Measurements from ENCODE around the gene MIPOL1.
A peak's percentile ranks its signal among the peaks of the same experiment; 100 is the strongest.
"Not testable (repeated sequence)": the region's sequence is repeated elsewhere in the genome, so short reads cannot be mapped to it uniquely, and the experiment has no call there.

Gene MIPOL1

DNA sequence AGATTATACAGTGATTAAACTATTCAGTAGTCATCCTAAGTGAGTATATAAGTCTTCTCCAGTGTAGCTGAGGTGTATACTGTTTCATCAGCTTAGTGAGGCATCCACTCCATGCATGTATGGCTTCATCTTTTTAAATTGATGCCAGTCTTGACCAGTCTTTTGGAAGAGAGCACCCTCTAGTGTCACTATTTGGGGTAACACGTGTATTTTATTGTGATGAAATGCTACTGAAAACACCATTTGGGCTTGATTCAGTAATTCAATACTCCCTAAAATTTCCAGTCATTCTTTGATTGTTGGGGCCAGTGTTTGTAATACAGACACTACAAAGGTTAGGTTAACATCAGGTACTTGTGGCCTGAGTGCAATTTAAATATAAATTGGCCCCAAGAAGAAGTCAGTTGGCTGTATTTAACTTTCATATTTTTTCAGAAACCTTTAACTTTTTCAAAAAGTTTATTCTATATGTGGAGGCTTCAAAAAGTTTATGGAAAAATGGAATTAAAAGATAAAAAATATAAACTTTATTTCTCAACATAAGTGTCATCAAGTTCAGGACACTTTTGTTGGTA lies 35.3 kb downstream of the MIPOL1 start:
- peak; percentile 19 to 23 for DNase-seq (ENCODE audit: low spot score in 2 of 2)
- in situ Hi-C loops (cut with MboI; ENCODE audit: low sequenced_read_pairs): loop anchor here (10.0 kb wide), 1 partner anchor 642 kb away; no protein-coding TSS in a partner anchor
- no peaks in the 10 kb centered on the region for H3K27me3 ChIP-seq (ENCODE audit: low read depth)
- no peaks in the 10 kb centered on the region for H3K9me3 ChIP-seq
- no peaks in the 10 kb centered on the region for H3K36me3 ChIP-seq (replicated peaks)
- H3K4me3 ChIP-seq: no peak overlapping the region
- no peaks in the 10 kb centered on the region for H3K4me1 ChIP-seq

DNA sequence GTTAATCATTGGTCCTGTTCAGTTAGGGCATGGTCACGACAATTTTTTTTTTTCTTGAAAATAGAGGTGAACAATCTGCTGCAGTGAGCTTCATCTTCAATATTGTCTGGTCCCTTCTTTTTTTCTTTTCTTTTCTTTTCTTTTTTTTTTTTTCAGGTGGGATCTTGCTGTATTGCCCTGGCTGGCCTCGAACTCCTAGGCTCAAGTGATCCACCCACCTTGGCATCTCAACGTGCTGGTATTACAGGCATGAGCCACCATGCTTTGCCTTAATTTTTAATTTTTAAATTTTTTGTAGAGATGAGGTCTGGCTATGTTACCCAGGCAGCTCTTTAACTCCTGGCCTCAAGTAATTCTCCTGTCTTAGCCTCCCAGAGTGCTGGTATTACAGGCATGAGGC lies 36.5 kb downstream of the MIPOL1 start:
- DNase-seq (ENCODE audit: low spot score in 2 of 2): no peak
- H3K4me1 ChIP-seq: no peaks in the 10 kb centered on the region
- no peaks in the 10 kb centered on the region for H3K9me3 ChIP-seq
- no peak overlapping the region for H3K4me3 ChIP-seq
- H3K36me3 ChIP-seq (replicated peaks): no peaks in the 10 kb centered on the region
- H3K27me3 ChIP-seq (ENCODE audit: low read depth): no peaks in the 10 kb centered on the region
- in situ Hi-C loops (cut with MboI; ENCODE audit: low sequenced_read_pairs): loop anchor here (10.0 kb wide), 1 partner anchor 641 kb away; no protein-coding TSS in a partner anchor

DNA sequence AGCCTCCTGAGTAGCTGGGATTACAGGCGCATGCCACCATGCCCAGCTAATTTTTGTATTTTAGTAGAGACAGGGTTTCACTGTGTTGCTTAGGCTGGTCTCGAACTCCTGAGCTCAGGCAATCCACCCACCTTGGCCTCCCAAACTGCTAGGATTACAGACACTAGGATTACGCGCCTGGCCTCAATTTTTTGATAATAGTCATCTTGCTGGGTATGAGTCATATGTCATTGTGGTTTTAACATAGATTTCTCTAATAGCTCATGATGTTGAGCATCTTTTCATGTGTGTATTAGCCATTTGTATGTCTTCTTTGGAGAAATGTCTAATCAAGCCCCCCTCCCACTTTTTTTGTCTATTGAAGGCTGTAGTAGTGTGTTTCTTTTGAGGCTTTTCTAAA lies 38.3 kb downstream of the MIPOL1 start:
- DNase-seq (ENCODE audit: low spot score in 2 of 2); H3K36me3 ChIP-seq (replicated peaks); H3K4me3 ChIP-seq; H3K27me3 ChIP-seq (ENCODE audit: low read depth); H3K9me3 ChIP-seq; H3K4me1 ChIP-seq: not testable (repeated sequence)
- in situ Hi-C loops (cut with MboI; ENCODE audit: low sequenced_read_pairs): loop anchor here (10.0 kb wide), 1 partner anchor 639 kb away; no protein-coding TSS in a partner anchor

DNA sequence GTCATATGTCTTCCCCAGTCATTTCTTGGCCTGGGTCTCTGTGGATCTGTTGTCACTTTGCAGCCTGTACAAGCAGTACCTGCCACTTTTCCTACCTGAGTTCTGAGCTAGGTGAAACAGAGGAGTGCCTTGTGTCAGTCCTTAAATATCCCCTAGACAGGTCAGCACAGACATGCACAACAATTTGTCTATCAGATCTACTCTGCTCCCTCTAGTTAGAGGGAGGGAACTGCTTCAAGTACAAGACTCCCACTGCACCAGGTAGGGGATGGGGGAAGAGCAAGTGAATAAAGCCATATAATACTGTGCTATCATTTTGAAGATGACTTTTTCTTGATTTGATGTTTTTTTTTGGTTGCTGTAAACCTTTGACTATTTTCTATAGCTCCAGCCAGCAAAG lies 39.4 kb downstream of the MIPOL1 start:
- H3K9me3 ChIP-seq: no peaks in the 10 kb centered on the region
- no peak for DNase-seq (ENCODE audit: low spot score in 2 of 2)
- no peak overlapping the region for H3K4me3 ChIP-seq
- in situ Hi-C loops (cut with MboI; ENCODE audit: low sequenced_read_pairs): loop anchor here (10.0 kb wide), 1 partner anchor 638 kb away; no protein-coding TSS in a partner anchor
- H3K36me3 ChIP-seq (replicated peaks): no peaks in the 10 kb centered on the region
- no peaks in the 10 kb centered on the region for H3K27me3 ChIP-seq (ENCODE audit: low read depth)
- no peaks in the 10 kb centered on the region for H3K4me1 ChIP-seq

DNA sequence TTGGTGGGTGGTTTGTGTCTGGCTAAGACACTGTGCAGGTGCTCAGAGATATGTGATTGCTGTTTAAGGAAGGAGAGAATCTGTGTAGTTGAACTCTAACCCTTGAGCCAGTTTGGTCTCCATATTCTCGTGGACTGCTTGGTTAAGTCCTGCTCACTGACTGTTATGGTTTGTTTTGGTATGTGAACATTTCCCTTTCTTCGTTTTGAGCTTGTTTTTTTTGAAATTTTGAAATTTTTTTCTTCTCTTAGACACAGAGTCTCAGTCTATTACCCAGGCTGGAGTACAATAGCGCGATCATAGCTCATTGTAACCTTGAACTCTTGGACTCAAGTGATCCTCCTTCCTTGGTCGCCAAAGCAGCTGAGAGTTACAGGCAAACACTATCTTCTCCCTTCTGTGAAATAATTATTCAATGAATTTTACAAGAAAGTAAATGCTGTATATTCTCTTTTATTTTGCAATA lies 40.0 kb downstream of the MIPOL1 start:
- no peak for DNase-seq (ENCODE audit: low spot score in 2 of 2)
- Histone ChIP-seq H3K4me3 (no peak overlapping the region), H3K9me3 (no peaks in the 10 kb centered on the region), H3K27me3 (ENCODE audit: low read depth) (no peaks in the 10 kb centered on the region), H3K36me3 (replicated peaks) (no peaks in the 10 kb centered on the region), H3K4me1 (no peaks in the 10 kb centered on the region)
- in situ Hi-C loops (cut with MboI; ENCODE audit: low sequenced_read_pairs): loop anchor here (10.0 kb wide), 1 partner anchor 637 kb away; no protein-coding TSS in a partner anchor

DNA sequence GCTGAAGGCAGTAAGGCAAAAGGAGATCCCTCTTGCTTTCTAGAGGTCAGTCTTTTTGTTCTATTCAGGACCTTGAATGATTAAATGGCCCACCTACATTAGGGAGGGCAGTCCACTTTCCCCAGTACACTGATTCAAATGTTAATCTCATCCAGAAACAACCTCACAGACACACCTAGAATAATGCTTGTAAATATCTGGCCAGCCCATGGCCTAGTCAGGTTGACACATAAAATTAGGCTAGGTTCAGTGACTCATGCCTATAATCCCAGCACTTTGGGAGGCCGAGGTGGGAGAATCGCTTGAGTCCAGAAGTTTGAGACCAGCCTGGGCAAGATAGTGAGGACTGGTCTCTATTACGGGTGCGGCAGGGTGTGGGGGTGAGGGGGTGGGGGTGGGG lies 43.5 kb downstream of the MIPOL1 start:
- no peaks in the 10 kb centered on the region for H3K4me1 ChIP-seq
- DNase-seq (ENCODE audit: low spot score in 2 of 2): peak in 1 of 2 experiments; percentile 9
- H3K36me3 ChIP-seq (replicated peaks): no peaks in the 10 kb centered on the region
- no peaks in the 10 kb centered on the region for H3K27me3 ChIP-seq (ENCODE audit: low read depth)
- no peaks in the 10 kb centered on the region for H3K9me3 ChIP-seq
- in situ Hi-C loops (cut with MboI; ENCODE audit: low sequenced_read_pairs): no loop called here
- no peak overlapping the region for H3K4me3 ChIP-seq

DNA sequence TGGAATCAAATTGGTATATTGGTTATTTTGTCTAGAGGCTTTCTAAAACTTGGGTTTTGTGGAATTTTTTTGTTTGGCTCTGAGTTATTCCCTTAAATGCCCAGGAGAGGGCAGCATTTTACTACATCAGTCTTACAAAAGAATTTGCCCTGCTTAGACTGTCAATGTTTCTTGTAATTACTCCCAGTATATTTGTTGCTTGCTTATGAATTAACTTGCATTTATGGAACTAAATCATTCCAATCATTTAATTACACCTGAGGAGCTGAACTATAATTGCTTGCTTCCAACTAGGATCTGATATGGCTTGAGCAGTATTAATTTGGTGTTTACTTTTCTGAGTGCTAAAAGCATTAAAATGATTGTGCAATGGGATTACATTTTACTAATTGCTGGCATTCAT lies 48.7 kb downstream of the MIPOL1 start:
- H3K4me3 ChIP-seq: no peak overlapping the region
- H3K4me1 ChIP-seq: no peaks in the 10 kb centered on the region
- no peaks in the 10 kb centered on the region for H3K27me3 ChIP-seq (ENCODE audit: low read depth)
- H3K9me3 ChIP-seq: no peaks in the 10 kb centered on the region
- no peaks in the 10 kb centered on the region for H3K36me3 ChIP-seq (replicated peaks)
- in situ Hi-C loops (cut with MboI; ENCODE audit: low sequenced_read_pairs): no loop called here
- peak in 1 of 2 experiments; percentile 48 for DNase-seq (ENCODE audit: low spot score in 2 of 2)

DNA sequence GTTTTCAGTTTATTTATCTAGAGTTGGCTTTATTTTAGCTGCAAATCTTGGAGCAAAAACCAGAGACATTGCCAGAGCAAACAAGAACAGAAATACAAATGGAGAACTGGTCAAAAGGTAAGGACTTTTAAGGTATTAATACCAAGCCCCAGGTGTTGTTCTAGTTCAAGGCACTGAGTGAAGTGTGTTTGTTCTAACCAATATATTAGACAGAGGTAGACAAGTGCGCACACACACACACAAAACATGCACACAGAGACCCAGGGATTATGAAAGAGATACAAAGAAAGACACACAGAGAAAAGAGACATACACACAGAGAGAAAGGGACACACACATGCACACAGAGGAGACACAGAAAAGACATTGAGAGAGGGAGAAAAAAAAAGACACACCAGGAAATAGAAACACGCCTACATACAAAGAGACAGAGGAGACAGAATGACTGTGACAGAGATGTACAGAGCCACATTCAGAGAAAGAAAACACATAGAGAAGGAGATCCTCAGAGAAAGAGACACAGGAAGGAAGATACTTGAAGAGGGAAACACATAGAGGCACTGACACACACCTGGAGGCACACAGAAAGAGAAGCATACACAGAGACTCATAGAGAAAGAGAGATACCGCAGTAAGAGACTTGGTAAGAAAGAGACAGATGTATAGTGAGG lies 50.2 kb downstream of the MIPOL1 start:
- Histone ChIP-seq H3K36me3 (replicated peaks) (no peaks in the 10 kb centered on the region), H3K9me3 (no peaks in the 10 kb centered on the region), H3K4me1 (no peaks in the 10 kb centered on the region), H3K4me3 (no peak overlapping the region), H3K27me3 (ENCODE audit: low read depth) (peaks cover 1% of the 10 kb centered on the region; the same call in 1 of the 2 replicates)
- in situ Hi-C loops (cut with MboI; ENCODE audit: low sequenced_read_pairs): no loop called here
- DNase-seq (ENCODE audit: low spot score in 2 of 2): no peak

DNA sequence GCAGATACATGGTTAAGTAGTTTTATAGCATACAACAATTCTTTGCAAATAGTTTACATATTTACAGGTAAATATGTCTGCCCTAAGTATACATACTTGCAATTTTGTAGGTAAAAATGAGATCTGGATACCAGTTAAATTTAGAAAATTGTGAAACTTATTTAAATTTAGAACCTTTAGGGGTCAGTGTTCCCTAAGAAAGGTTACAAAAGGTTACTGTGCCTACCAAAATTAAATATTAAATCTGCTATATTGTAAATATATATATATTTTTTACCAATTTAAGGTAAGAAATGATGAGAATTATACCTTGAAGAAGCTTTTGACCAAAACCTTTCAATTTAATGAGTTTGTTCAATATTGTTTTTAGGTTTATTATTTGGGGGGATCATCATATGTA lies 54.0 kb downstream of the MIPOL1 start:
- Histone ChIP-seq H3K4me1 (no peaks in the 10 kb centered on the region), H3K9me3 (no peaks in the 10 kb centered on the region), H3K4me3 (no peak overlapping the region), H3K27me3 (ENCODE audit: low read depth) (peaks cover 2% of the 10 kb centered on the region; the same call in 1 of the 2 replicates), H3K36me3 (replicated peaks) (no peaks in the 10 kb centered on the region)
- in situ Hi-C loops (cut with MboI; ENCODE audit: low sequenced_read_pairs): loop anchor here (10.0 kb wide), 1 partner anchor 333 kb away; no protein-coding TSS in a partner anchor
- no peak for DNase-seq (ENCODE audit: low spot score in 2 of 2)

DNA sequence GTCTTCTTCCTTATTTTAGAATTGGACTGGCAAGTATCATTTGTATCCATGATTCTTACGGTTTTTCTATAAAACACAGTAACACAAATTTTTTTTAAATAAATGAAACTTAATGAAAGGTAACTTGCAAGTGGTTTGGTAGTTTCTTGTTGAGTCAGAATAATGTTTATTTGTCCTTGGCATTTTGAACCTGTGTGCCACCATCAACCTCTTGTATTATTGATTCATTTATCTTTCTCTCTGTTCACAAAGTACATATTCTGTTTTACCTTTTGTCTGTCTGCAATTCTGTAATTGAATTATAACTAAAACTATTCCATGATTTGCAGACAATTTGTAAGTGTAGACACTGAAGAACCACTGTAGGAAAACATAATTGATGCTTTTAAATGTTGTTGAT lies 54.7 kb downstream of the MIPOL1 start:
- Histone ChIP-seq H3K4me3 (no peak overlapping the region), H3K36me3 (replicated peaks) (no peaks in the 10 kb centered on the region), H3K27me3 (ENCODE audit: low read depth) (peaks cover 2% of the 10 kb centered on the region; the same call in 1 of the 2 replicates), H3K4me1 (no peaks in the 10 kb centered on the region), H3K9me3 (no peaks in the 10 kb centered on the region)
- in situ Hi-C loops (cut with MboI; ENCODE audit: low sequenced_read_pairs): loop anchor here (10.0 kb wide), 1 partner anchor 332 kb away; no protein-coding TSS in a partner anchor
- no peak for DNase-seq (ENCODE audit: low spot score in 2 of 2)

DNA sequence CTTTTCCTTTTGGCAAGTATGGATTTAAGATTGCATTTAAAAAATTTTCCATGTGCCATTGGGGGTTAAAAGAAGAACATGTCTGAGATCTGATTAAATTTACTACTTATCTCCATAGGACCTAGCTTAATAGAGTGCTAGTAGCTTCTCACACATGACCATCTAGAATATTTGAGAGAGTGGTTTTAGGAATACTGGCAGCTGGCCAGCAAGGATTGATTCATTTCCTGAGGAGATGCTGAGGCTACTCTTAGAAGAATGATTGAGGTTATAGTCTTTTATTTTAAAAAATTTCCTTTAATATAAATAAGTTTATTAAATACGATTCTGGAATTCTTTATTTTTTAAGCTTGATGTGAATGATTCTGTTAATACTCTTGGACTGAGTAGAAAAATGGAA lies 56.2 kb downstream of the MIPOL1 start:
- Histone ChIP-seq H3K9me3 (no peaks in the 10 kb centered on the region), H3K36me3 (replicated peaks) (no peaks in the 10 kb centered on the region), H3K27me3 (ENCODE audit: low read depth) (peaks cover 2% of the 10 kb centered on the region; the same call in 1 of the 2 replicates), H3K4me3 (no peak overlapping the region), H3K4me1 (no peaks in the 10 kb centered on the region)
- no peak for DNase-seq (ENCODE audit: low spot score in 2 of 2)
- in situ Hi-C loops (cut with MboI; ENCODE audit: low sequenced_read_pairs): loop anchor here (10.0 kb wide), 1 partner anchor 331 kb away; no protein-coding TSS in a partner anchor

DNA sequence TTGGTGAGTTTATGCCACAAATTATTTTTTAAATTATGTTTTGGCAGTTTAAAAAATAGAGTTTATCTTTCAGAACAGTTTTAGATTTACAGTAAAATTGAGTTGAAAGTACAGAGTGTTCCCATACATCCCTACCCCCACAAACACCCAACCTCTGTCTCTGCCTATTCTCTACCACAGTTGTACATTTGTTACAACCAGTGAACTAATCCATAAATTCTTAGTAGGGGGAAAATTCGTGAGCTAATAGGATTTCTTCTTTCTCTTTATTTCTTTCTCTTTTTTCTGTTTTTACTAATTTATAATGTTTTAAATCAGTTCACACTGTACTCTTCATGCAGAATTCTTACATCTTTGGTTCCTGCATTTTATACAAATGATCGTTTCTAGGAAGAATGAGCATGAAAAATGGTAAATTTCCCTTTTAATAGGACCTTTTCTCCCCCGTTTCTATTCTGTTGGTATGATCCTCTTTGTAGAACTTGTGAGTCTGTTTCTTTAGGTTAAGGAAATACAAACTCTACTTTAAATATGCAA lies 56.7 kb downstream of the MIPOL1 start:
- in situ Hi-C loops (cut with MboI; ENCODE audit: low sequenced_read_pairs): loop anchor here (10.0 kb wide), 1 partner anchor 330 kb away; no protein-coding TSS in a partner anchor
- no peaks in the 10 kb centered on the region for H3K4me1 ChIP-seq
- H3K9me3 ChIP-seq: no peaks in the 10 kb centered on the region
- no peak overlapping the region for H3K4me3 ChIP-seq
- no peak for DNase-seq (ENCODE audit: low spot score in 2 of 2)
- peaks cover 2% of the 10 kb centered on the region; the same call in 1 of the 2 replicates for H3K27me3 ChIP-seq (ENCODE audit: low read depth)
- H3K36me3 ChIP-seq (replicated peaks): no peaks in the 10 kb centered on the region

DNA sequence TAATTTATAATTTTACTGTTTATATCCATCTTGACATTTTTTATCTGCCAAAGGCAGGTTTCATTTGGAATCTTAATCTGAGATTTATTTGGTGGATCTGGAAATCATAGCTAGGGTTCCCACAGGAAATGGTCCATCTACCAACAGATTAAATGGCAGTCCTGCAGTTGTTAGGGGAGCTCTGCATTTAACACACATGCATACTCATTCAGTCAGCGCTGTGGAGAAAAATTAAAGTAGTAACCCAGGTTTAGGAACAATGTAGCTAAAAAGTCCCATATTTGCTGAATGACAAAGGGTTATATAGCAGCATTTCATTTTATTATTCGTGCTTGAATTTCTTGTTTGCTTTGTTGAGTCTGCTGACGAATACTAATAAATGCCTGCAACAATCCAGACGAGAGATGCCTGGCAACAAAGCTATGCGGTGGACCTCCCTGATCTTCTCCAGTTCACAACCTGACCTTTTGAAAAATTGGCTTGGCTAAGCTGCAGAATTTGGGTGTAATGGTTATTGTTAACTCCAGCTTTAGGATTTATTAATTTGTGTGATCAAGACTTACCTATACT lies 59.8 kb downstream of the MIPOL1 start:
- in situ Hi-C loops (cut with MboI; ENCODE audit: low sequenced_read_pairs): loop anchor here (10.0 kb wide), 1 partner anchor 327 kb away; no protein-coding TSS in a partner anchor
- peaks cover 2% of the 10 kb centered on the region; the same call in 1 of the 2 replicates for H3K27me3 ChIP-seq (ENCODE audit: low read depth)

More for the DNA sequence above, 59.8 kb downstream of the MIPOL1 start:
- Histone ChIP-seq H3K9me3 (no peaks in the 10 kb centered on the region), H3K4me1 (no peaks in the 10 kb centered on the region), H3K4me3 (no peak overlapping the region), H3K36me3 (replicated peaks) (no peaks in the 10 kb centered on the region)
- no peak for DNase-seq (ENCODE audit: low spot score in 2 of 2)
